ENCODE results near the gene PTPRM.

Gene PTPRM

DNA sequence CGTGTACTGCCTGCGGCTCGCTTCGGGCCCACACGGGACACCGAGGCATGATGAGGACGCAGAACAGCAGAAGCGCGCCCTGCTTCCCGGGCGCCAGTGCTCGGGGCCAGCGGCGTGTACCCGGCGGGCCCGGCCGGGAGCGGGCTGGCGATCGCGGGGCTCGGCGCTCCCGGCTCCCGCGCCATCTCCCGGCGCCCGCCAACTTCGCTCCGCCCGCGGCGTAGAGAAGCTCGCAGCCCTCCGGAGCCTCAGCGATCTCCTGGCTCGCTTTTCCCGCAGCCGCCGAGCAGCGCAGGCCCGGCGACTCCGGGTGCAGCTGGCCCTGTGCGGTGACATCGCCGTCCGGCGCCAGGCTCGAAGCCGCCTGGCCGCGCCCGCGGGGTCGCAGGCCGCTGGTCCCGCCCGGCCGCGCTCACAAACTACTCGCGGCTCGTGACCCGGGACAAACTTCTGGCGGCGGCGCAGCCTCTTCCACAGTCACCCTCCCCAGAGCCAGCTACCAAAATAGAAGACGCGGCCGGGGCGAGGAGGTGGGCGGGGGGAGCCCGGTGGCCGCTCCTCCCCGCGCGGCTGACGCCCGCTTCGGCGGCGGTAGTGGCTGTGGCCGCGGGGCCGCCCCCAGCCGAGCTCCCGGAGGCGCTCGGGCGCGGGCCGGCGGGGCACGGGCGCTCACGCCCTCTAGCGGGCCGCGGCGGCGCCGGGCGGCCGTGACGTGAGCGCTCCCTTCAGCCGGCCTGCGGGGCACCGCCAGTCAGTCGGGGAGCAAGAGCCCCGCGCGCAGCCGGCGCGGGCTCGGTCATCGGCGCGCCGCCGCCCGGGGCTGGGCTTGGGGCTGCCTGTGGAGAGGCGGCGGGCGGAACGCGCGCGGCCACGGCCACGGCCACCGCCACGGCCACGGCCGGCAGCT is at the start of gene PTPRM:
Gene PTPRM (plus strand): TSS at position 750 of the 907 bp plus-strand sequence. CDS start 503 bp downstream, outside the sequence.
- peak; percentile 32 for DNase-seq (ENCODE audit: low read depth)

- DNase-seq (ENCODE audit: low read depth): no peak
Measured at GRCh38 chr18:7517852-7518251, 49.3 kb upstream of the PTPRM start.

DNA sequence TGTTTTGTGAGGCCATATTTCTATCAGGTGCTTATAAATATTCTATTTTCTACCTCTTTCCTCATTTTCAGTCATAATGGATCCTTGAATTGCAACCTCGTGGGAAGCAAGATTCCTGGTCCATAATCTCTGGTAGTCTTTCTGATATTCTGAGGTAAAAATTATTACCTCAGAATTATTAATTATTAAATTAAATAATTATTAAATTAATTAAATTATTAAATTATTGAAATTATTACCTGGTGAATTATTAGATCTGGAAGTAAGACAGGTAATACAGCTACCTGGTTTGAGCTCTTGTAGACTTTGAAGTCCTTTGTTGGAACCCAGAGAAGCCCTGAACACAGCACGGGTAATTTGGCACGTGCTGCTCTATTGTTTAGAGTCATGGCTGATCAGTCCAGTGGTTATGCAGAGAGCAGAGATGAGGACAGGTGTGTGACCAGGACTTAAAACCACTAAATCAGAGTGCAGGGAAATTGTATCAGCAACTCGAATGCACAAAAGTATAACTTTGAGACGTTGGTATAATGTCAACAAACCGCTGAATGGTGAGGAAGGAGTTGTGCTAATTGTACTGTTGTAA is 46.8 kb upstream of the PTPRM start:
- no peak for DNase-seq (ENCODE audit: low read depth)

GRCh38 chr18:7521226-7521856 is 45.8 kb upstream of the PTPRM start:
- no peak for DNase-seq (ENCODE audit: low read depth)

- no peak for DNase-seq (ENCODE audit: low read depth)
Measured at GRCh38 chr18:7523772-7524171, 43.3 kb upstream of the PTPRM start.

- no peak for DNase-seq (ENCODE audit: low read depth)
Measured at GRCh38 chr18:7524786-7525185, 42.3 kb upstream of the PTPRM start.

- no peak for DNase-seq (ENCODE audit: low read depth)
Measured at GRCh38 chr18:7532942-7533341, 34.2 kb upstream of the PTPRM start.

DNA sequence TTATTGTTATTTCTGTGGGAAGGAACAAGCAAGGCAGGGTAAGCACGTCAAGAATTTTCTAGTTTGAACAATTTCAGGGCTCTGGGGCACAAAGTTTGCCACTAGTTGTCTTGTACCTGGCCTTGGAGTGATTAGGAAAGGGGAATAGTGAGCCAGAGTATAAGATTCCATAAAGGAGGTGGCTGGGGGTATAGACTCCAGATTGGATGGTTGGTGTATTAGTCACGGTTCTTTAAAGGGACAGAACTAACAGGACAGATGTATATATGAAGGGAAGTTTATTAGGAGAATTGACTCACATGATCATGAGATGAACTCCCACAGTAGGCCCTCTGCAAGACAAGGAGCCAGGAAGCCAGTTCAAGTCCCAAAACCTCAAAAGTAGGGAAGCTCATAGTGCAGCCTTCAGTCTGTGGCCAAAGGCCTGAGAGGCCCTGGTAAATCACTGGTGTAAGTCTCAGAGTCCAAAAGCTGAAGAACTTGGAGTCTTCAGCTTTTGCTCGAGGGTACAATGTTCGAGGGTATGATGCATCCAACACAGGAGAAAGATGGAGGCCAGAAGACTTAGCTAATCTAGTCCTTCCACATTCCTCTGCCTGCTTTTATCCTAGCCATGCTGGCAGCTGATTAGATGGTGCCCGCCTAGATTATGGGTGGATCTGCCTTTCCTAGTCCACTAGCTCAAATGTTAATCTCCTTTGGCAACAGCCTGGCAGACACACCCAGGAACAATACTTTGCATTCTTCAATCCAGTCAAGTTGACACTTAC is 31.5 kb upstream of the PTPRM start:
- no peak for DNase-seq (ENCODE audit: low read depth)

DNA sequence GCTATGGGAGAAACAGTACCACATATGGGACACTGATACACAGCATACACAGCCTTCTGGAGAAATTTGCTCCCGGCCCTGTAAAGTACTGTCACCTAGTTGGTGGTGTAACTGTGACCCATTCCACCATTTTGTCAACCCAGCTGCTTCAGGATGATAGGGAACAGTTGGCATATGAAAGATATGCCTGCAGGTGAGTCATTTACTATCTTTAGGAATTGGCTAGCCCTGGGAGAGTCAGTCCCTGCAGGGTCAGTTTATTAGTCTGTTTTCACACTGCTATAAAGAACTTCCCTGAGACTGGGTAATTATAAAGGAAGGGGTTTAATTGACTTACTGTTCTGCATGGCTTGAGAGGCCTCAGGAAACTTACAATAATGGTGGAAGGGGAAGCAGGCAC is 30.0 kb upstream of the PTPRM start:
- DNase-seq (ENCODE audit: low read depth): no peak

DNA sequence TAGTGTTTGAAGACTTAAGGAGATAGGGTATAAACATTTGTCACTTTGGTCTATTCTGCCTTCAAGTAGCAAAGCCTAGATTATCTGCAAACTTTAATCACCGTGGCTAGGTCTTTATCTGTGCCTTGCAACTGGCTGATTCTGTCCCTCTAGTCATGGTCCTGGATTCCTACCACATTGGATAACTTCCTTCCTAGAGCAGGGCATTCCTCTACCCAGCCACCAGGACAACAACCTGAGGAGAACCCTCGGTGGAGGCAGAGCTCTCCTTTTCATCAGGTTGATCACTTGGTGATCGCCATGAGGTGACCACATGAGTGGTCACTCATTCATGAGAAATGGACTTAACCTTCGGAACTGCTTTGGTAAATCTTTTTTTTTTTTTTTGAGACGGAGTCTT is 25.3 kb upstream of the PTPRM start:
- DNase-seq (ENCODE audit: low read depth): no peak

DNA sequence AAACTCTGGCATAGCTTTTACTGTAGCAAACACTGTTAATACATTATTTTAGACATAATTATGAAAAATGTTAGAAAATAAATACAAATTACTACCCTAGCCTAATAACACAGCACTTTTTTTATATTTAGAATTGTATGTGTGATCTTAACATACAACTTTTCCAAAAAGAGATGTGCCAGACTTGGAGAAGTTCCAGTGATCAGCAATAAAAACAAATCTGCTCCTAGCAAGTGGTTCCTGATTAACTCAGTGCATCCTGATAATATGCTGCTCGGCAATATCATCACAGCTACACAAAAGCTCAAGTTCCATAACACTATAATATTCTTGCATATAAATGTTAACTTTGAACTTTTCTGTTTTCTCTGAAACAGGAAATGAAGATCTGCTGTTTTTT is 22.4 kb upstream of the PTPRM start:
- no peak for DNase-seq (ENCODE audit: low read depth)

- no peak for DNase-seq (ENCODE audit: low read depth)
Measured at GRCh38 chr18:7545734-7546133, 21.4 kb upstream of the PTPRM start.

- no peak for DNase-seq (ENCODE audit: low read depth)
Measured at GRCh38 chr18:7548221-7548620, 18.9 kb upstream of the PTPRM start.

DNA sequence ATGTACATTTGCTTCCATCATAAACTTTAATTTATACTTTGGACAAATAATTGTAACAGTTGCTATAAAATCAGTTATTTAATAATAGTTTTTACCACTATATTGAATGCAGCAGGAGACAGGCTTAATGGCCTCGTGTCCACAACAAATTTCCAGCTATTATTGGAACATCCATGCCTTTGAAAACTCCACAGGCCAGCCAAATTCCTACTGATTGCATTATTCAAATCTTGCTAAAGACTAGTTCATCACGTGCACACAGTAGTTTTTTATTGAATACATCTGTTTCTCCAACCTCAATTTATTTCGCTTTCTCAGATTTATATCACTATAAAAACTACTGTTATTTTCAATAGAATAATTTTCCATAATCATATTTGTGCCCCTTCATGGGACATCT is 18.4 kb upstream of the PTPRM start:
- no peak for DNase-seq (ENCODE audit: low read depth)

DNA sequence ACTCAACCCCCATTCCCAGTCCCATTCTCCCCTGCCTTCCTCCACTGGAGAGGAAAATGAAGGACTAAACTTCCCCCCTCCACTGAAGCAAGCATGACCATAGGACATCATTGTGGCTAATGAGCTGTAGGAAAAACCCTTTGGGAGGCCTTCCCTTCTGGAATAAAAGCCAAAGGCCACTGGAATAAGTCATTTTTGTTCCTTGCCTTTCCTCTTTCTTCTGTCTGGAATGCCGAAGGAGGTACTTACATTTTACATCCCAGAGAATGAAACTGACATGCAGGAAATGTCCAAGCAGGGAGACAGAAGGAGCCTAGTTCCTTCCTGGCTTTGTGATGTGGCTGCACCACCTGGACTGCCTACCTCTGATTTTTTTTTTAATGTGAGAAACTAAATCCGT is 9.1 kb upstream of the PTPRM start:
- DNase-seq (ENCODE audit: low read depth): no peak

DNA sequence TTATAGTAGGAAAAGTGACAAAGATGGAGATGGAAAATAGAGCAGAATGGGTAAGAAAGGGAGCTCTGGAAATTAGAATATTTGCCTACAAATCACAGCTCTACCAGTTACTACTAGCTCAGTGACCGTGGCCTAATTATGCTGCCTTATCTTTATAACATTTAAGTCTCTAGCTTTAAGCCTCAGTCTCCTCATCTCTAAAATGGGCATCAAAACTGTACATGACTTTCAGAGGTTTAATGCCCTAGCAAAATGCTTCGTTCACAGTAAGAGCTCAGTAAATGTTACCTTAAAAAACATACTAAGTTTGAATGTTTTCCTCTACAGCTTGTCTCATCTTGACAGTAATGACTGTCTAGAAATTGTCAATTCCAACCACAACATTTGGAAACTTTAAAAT is 8.3 kb upstream of the PTPRM start:
- DNase-seq (ENCODE audit: low read depth): no peak

DNA sequence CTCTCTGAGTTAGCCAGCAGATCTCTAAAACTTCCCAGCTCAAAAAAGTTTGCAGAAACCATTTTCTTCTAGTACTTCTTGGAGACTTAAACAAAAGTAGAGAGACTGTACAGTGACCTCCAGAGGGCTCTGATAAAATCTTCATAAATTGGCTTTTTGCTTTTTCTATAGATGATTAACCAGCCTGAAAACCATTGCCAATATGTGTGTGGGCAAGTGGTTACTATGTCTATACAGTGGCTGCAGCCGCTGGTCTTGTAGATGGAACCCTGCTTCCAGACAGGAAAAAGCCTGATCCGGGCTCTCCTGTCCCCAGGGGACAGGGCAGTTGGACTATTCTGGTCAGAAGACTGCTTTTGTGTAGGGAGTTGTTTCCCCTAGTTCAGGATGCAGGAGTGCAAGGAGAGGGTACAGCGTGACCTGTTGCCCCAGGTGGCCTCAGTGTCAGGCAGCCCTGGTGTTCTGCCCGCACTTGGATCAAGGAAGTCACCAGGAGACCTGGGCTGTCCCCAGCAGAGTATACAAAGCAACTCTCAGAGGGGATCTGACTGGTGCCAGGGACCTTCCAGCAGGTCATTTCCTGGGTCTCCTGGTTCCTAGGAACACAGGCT is 7.3 kb upstream of the PTPRM start:
- DNase-seq (ENCODE audit: low read depth): no peak

- DNase-seq (ENCODE audit: low read depth): no peak
Measured at GRCh38 chr18:7561909-7562460, 5.1 kb upstream of the PTPRM start.

GRCh38 chr18:7562491-7562890 is 4.6 kb upstream of the PTPRM start:
- DNase-seq (ENCODE audit: low read depth): no peak

DNA sequence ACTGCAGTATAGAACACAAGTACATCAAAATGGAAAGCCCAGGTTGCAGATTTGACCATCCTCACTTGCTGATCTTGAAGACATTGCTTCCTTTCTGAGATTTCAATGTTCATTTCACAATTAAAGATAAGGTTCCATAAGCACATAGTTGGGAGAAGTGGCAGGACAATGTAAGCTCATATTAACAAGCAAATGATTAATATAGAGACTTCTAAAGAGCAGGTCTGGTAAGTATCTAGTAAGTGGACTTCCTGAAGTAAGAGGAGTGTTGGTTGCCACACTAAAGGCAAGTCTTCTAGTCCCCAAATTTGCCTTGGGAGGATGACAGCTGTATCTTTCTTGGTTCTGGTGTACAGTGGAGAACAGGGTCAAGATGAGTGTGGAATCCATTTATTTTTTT is 1.4 kb upstream of the PTPRM start:
- no peak for DNase-seq (ENCODE audit: low read depth)

DNA sequence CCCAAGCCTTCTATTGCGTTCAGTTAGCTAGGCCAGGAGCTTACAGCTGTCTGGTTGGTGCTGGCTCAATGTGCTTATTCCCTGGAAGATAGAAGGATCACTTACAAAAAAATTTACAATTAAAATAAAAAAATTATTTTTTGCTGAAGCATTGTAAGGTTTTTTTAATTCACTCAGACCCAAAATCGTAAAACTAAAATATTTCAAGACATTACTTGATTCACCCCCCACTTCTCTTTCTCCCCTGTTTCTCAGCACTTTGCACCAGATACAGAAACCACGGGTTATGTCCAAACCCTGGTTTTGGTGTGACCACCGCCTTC is 911 bp upstream of the PTPRM start:
- DNase-seq (ENCODE audit: low read depth): no peak

All from activated T-helper 9 cell treated with anti-CD3 and anti-CD28 coated beads, Interleukin-2, amount 50 U/mL, for 16 hours (primary cell).